CD4-positive, alpha-beta T cell treated with Interleukin-21 for 1 hour (primary cell): ENCODE results near the gene DES.
A peak's percentile ranks its signal among the peaks of the same experiment; 100 is the strongest.

ENCODE experiments used
- DNase-seq: peaks from one replicate; pipeline ENCODE4 v3.0.0-alpha.2; 2020

DES gene

GRCh38 chr2:219459460-219460311 is 41.5 kb downstream of the DES start:
- peak; percentile 33 for DNase-seq

GRCh38 chr2:219460424-219460926 is 42.3 kb downstream of the DES start:
- DNase-seq: no peak

GRCh38 chr2:219461047-219461514 is 42.9 kb downstream of the DES start:
- no peak for DNase-seq

- no peak for DNase-seq
Measured at GRCh38 chr2:219461669-219462068, 43.5 kb downstream of the DES start.

- DNase-seq: no peak
Measured at GRCh38 chr2:219462349-219462748, 44.2 kb downstream of the DES start.

- no peak for DNase-seq
Measured at GRCh38 chr2:219464286-219465032, 46.3 kb downstream of the DES start.

GRCh38 chr2:219465659-219466561 is 47.7 kb downstream of the DES start:
- DNase-seq: no peak

- no peak for DNase-seq
Measured at GRCh38 chr2:219466816-219467735, 48.9 kb downstream of the DES start.

- no peak for DNase-seq
Measured at GRCh38 chr2:219467736-219468075, 49.5 kb downstream of the DES start.

- DNase-seq: no peak
Measured at GRCh38 chr2:219468410-219469185, 50.4 kb downstream of the DES start.

GRCh38 chr2:219469186-219469724 is 51.1 kb downstream of the DES start:
- no peak for DNase-seq

GRCh38 chr2:219470429-219470828 is 52.3 kb downstream of the DES start:
- no peak for DNase-seq

- DNase-seq: no peak
Measured at GRCh38 chr2:219471476-219472371, 53.5 kb downstream of the DES start.

GRCh38 chr2:219472629-219473187 is 54.5 kb downstream of the DES start:
- DNase-seq: no peak

- DNase-seq: no peak
Measured at GRCh38 chr2:219473511-219473910, 55.3 kb downstream of the DES start.

- DNase-seq: no peak
Measured at GRCh38 chr2:219474285-219475060, 56.3 kb downstream of the DES start.

- no peak for DNase-seq
Measured at GRCh38 chr2:219475278-219475677, 57.1 kb downstream of the DES start.
